ENCODE data around the gene NOTO. TPM values are rescaled to one million over a fixed set of nuclear protein-coding genes. Genes with fewer than 3 reads are reported as not detected.

Gene NOTO
- total RNA-seq, 1 donor from 2014 or later: not detected

GRCh38 chr2:73243884-73244570 is 41.7 kb downstream of the NOTO start:
- intact Hi-C loops (cut with micrococcal nuclease): no loop called here
- H3K27ac ChIP-seq (replicated peaks): no peak overlapping the region
- no peak overlapping the region for H3K4me3 ChIP-seq
- H3K27me3 ChIP-seq (ENCODE audit: low read depth): no peaks in the 10 kb centered on the region
- no peak for TF ChIP-seq CTCF (IDR thresholded peaks at IDR 0.05; ENCODE audit: borderline replicate concordance)
- peaks cover 98% of the 10 kb centered on the region for H3K36me3 ChIP-seq
- no peak for DNase-seq
- no peaks in the 10 kb centered on the region for H3K9me3 ChIP-seq (replicated peaks)
- H3K4me1 ChIP-seq: peaks cover 26% of the 10 kb centered on the region

- intact Hi-C loops (cut with micrococcal nuclease): no loop called here
- H3K36me3 ChIP-seq: peaks cover 98% of the 10 kb centered on the region
Measured at GRCh38 chr2:73244580-73244979, 42.2 kb downstream of the NOTO start.

GRCh38 chr2:73246850-73247249 is 44.5 kb downstream of the NOTO start:
- Histone ChIP-seq H3K4me3 (no peak overlapping the region), H3K27ac (replicated peaks) (no peak overlapping the region), H3K4me1 (peaks cover 22% of the 10 kb centered on the region), H3K9me3 (replicated peaks) (no peaks in the 10 kb centered on the region), H3K27me3 (ENCODE audit: low read depth) (no peaks in the 10 kb centered on the region), H3K36me3 (peaks cover 99% of the 10 kb centered on the region)
- no peak for TF ChIP-seq CTCF (IDR thresholded peaks at IDR 0.05; ENCODE audit: borderline replicate concordance)
- intact Hi-C loops (cut with micrococcal nuclease): no loop called here
- no peak for DNase-seq

More at GRCh38 chr2:73244580-73244979, 42.2 kb downstream of the NOTO start:
- no peak for DNase-seq
- no peak for TF ChIP-seq CTCF (IDR thresholded peaks at IDR 0.05; ENCODE audit: borderline replicate concordance)
- H3K27me3 ChIP-seq (ENCODE audit: low read depth): no peaks in the 10 kb centered on the region
- H3K4me1 ChIP-seq: peaks cover 26% of the 10 kb centered on the region
- H3K27ac ChIP-seq (replicated peaks): no peak overlapping the region
- H3K9me3 ChIP-seq (replicated peaks): no peaks in the 10 kb centered on the region
- H3K4me3 ChIP-seq: no peak overlapping the region

- TF ChIP-seq CTCF (IDR thresholded peaks at IDR 0.05; ENCODE audit: borderline replicate concordance): no peak
- H3K27ac ChIP-seq (replicated peaks): no peak overlapping the region
- H3K36me3 ChIP-seq: peaks cover 100% of the 10 kb centered on the region
- H3K4me3 ChIP-seq: no peak overlapping the region
- H3K4me1 ChIP-seq: peaks cover 7% of the 10 kb centered on the region
- H3K27me3 ChIP-seq (ENCODE audit: low read depth): no peaks in the 10 kb centered on the region
- DNase-seq: no peak
- H3K9me3 ChIP-seq (replicated peaks): no peaks in the 10 kb centered on the region
- intact Hi-C loops (cut with micrococcal nuclease): no loop called here
Measured at GRCh38 chr2:73249636-73250035, 47.3 kb downstream of the NOTO start.

- Histone ChIP-seq H3K27me3 (ENCODE audit: low read depth) (no peaks in the 10 kb centered on the region), H3K4me3 (no peak overlapping the region), H3K9me3 (replicated peaks) (no peaks in the 10 kb centered on the region), H3K27ac (replicated peaks) (no peak overlapping the region), H3K4me1 (peaks cover 7% of the 10 kb centered on the region), H3K36me3 (peaks cover 90% of the 10 kb centered on the region)
- no peak for DNase-seq
- no peak for TF ChIP-seq CTCF (IDR thresholded peaks at IDR 0.05; ENCODE audit: borderline replicate concordance)
- intact Hi-C loops (cut with micrococcal nuclease): no loop called here
Measured at GRCh38 chr2:73250872-73251846, 48.8 kb downstream of the NOTO start.
